GM06990 (cell line): ENCODE data around the gene MIPEP.

Source experiments
- DNase-seq: peaks from one replicate; pipeline ENCODE4 v3.0.0-alpha.2; 2011; ENCODE audit not compliant: insufficient read length; ENCODE audit errors: extremely low read depth
- H3K27me3 ChIP-seq: replicated peaks from 2 replicates; pipeline ENCODE4 v1.6.0; 2011; ENCODE audit warnings: low read length; ENCODE audit not compliant: control insufficient read depth, insufficient read depth
- H3K36me3 ChIP-seq: 2 replicates; pipeline ENCODE4 v1.5.1; 2011; ENCODE audit warnings: low read length; ENCODE audit not compliant: control insufficient read depth, insufficient read depth
- H3K4me3 ChIP-seq: replicated peaks from 2 replicates; pipeline ENCODE4 v1.5.1; 2011; ENCODE audit warnings: low read depth, mild to moderate bottlenecking, control low read depth, low read length
- TF ChIP-seq, protein P1 (sequence below): IDR thresholded peaks from 2 replicates; pipeline ENCODE4 v1.5.1; 2011; ENCODE audit warnings: low read length, control low read depth, mild to moderate bottlenecking, inconsistent platforms; ENCODE audit not compliant: insufficient read depth, poor library complexity, severe bottlenecking

Gene MIPEP

DNA sequence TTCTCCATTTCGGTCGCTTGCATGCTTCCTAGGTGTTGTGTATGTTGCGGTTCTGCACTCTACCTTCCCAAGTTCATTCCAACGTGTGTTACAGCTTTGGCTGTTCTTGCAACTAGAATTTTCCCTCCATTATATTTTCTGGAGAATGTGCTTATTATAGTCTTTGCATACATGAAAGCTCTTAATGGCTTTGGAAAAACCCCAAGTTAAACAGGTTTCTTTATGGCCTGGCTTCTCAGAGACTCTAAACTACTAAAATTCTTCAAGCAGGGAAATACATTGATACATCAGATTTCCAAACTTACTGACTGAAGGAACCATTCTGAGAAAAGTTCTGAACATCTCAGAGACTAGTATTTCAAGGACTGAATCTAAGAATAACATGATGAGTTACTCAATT is 11.9 kb downstream of the MIPEP start:
- DNase-seq, result no peak
- TF ChIP-seq, protein P1, sequence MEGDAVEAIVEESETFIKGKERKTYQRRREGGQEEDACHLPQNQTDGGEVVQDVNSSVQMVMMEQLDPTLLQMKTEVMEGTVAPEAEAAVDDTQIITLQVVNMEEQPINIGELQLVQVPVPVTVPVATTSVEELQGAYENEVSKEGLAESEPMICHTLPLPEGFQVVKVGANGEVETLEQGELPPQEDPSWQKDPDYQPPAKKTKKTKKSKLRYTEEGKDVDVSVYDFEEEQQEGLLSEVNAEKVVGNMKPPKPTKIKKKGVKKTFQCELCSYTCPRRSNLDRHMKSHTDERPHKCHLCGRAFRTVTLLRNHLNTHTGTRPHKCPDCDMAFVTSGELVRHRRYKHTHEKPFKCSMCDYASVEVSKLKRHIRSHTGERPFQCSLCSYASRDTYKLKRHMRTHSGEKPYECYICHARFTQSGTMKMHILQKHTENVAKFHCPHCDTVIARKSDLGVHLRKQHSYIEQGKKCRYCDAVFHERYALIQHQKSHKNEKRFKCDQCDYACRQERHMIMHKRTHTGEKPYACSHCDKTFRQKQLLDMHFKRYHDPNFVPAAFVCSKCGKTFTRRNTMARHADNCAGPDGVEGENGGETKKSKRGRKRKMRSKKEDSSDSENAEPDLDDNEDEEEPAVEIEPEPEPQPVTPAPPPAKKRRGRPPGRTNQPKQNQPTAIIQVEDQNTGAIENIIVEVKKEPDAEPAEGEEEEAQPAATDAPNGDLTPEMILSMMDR, result no peak
- H3K4me3 ChIP-seq, result no peak overlapping the region
- H3K27me3 ChIP-seq, result no peaks in the 10 kb centered on the region
- peaks cover 1% of the 10 kb centered on the region for H3K36me3 ChIP-seq

DNA sequence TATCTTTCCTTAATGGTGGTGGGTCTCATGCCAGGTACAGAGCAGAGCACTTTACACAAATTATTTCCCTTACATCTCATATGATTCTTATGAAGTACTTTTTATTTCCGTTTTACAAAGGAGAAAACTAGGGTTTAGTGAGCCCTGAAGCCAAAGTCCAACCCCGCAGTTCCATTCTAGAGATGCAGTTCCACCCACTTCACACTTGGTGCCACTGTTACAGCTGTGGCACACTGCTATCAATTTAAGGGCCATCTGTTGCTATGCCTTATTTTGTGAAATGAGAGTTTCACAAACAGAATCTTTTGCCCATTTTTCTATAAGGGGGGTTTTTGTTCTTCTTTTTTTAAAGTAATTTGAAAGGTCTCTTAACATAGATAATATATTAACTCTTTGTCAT is 12.9 kb downstream of the MIPEP start:
- Histone ChIP-seq H3K4me3 (no peak overlapping the region), H3K27me3 (no peaks in the 10 kb centered on the region), H3K36me3 (peaks cover under 1% of the 10 kb centered on the region)
- no peak for DNase-seq
- TF ChIP-seq, protein P1, result peak; percentile 48

DNA sequence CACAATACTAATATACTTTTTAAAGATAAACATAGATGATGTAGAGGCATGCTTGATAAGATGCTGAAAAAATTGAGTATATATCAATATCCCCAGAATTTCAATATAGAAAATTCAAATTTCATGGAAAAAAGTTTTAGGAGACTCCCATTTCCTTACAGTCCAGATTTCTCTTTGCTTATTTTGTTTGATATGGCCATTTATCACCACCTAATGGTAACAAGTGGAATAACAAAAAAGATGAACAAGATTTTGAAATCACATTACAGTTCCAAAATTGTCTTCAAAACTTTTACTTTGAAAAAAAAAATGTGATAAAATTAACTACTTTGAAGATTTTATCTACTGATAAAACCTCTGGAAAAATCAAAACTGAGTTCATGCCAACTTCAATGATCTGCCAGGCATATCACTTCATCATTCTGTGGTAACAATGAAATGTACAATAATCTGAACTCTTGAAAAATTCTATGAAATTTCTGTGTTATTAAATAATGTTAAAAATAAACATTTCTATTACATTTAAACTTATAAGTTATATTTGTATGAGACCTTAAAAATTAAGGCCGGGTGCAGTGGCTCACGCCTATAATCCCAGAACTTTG is 17.5 kb downstream of the MIPEP start:
- no peak overlapping the region for H3K4me3 ChIP-seq
- no peak for DNase-seq
- H3K27me3 ChIP-seq, result no peaks in the 10 kb centered on the region
- TF ChIP-seq, protein P1, result peak; percentile 42
- peaks cover 1% of the 10 kb centered on the region for H3K36me3 ChIP-seq

DNA sequence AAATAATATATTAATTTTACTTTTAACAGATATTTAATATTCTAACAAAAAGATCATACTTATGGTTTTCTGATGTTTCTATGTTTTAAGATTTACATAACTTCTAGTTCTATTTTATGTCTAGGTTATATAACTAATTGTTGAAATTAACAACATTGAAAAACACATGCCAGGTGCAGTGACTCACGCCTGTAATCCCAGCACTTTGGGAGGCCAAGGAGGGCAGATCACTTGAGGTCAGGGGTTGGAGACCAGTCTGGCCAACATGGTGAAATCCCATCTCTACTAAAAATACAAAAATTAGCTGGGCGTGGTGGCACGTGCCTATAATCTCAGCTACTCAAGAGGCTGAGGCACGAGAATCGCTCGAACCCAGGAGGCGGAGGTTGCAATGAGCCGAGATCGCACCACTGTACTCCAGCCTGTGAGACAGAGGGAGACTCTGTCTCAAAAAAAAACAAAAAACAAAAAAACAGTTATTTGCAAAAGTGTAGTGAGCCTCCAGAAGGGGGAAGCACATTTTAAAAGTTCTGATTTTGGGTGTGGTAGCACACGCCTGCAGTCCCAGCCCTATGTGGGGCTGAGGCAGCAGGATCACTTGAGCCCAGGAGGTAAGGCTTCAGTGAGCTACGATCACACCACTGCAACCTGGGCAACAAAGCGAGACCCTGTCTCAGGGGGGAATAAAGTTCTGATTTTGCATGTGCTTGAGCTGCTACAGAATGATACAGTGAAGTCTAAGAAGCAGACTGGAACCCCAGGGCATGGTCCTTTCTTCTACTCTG is 18.7 kb downstream of the MIPEP start:
- Histone ChIP-seq H3K4me3 (no peak overlapping the region), H3K27me3 (no peaks in the 10 kb centered on the region), H3K36me3 (peaks cover 1% of the 10 kb centered on the region)
- DNase-seq, result peak; percentile 39
- TF ChIP-seq, protein P1, result no peak

DNA sequence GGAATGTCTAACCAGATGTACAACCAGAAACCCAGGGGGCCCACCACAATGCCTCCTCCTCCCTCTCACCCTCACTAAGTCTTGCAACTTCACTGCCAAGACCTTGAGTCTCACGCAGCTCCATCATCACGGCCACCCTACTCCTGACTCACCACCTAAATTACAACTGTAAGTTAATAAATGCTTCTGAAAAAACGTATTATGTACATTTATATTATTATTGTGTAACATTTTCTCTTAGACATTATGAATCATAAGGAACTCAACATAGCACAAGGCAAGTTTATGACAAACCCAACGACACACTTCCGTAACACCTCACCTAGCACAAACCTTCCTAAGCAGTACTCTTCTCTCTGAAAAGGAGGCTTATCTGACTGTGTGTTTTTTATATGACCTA is 20.7 kb downstream of the MIPEP start:
- TF ChIP-seq, protein P1, result no peak
- no peaks in the 10 kb centered on the region for H3K27me3 ChIP-seq
- peaks cover 1% of the 10 kb centered on the region for H3K36me3 ChIP-seq
- H3K4me3 ChIP-seq, result no peak overlapping the region
- no peak for DNase-seq
